T1000 (cell line): Measurements from ENCODE around the gene OAS2.

Source experiments
- DNase-seq: peaks from one replicate; lab custom pipeline; 2025; ENCODE audit warnings: mixed read lengths; lab: John Stamatoyannopoulos, UW

The OAS2 gene

GRCh38 chr12:113058553-113058952 is 80.2 kb downstream of the OAS2 start:
- DNase-seq, result no peak

GRCh38 chr12:113059071-113059595 is 80.8 kb downstream of the OAS2 start:
- no peak for DNase-seq

GRCh38 chr12:113060336-113060960 is 82.1 kb downstream of the OAS2 start:
- DNase-seq, result no peak

- DNase-seq, result no peak
Observed at GRCh38 chr12:113061061-113061694, 82.9 kb downstream of the OAS2 start.
